HL-60 (cell line): ENCODE results near the gene MAD2L2.

Experiments
- DNase-seq, 2 experiments: peaks; one replicate each; pipeline ENCODE4 v3.0.0-alpha.2; 2010 to 2020; ENCODE audit warnings: low read depth in 1 of 2, low spot score in 1 of 2
- H3K27ac ChIP-seq: fragments of 250-450 bp; sonication (Bioruptor Pico); replicated peaks from 2 replicates; pipeline ENCODE4 v1.5.1; 2020; ENCODE audit warnings: mild to moderate bottlenecking, moderate library complexity
- H3K27me3 ChIP-seq: fragments of 250-450 bp; sonication (Bioruptor Pico); 2 replicates; pipeline ENCODE4 v1.5.1; 2021; ENCODE audit warnings: mild to moderate bottlenecking, moderate library complexity; ENCODE audit not compliant: insufficient read depth, poor library complexity, severe bottlenecking
- H3K4me3 ChIP-seq: replicated peaks from 2 replicates; pipeline ENCODE4 v1.5.1; 2011; ENCODE audit warnings: mild to moderate bottlenecking, control low read depth, low read length; ENCODE audit not compliant: insufficient read depth
- CTCF ChIP-seq: IDR thresholded peaks from one replicate; pipeline ENCODE4 v1.5.1; 2011; ENCODE audit warnings: low read length, control low read depth, inconsistent platforms; ENCODE audit not compliant: insufficient read depth
- GABPA ChIP-seq: IDR thresholded peaks from 2 replicates; pipeline ENCODE4 v1.6.1; 2012; ENCODE audit warnings: low read depth
- POLR2AphosphoS5 ChIP-seq: IDR thresholded peaks from 2 replicates; pipeline ENCODE4 v1.6.1; 2012; ENCODE audit warnings: low read depth
- REST ChIP-seq: IDR thresholded peaks from 2 replicates; pipeline ENCODE4 v1.6.1; 2012; ENCODE audit warnings: low read depth; ENCODE audit not compliant: insufficient replicate concordance
- SPI1 ChIP-seq: IDR thresholded peaks from 2 replicates; pipeline ENCODE4 v1.6.1; 2012; ENCODE audit warnings: low read depth, mild to moderate bottlenecking, borderline replicate concordance

MAD2L2 gene

GRCh38 chr1:11719313-11720032 lies 38.5 kb upstream of the MAD2L2 start:
- Histone ChIP-seq H3K27ac (peak overlapping the region; percentile 92), H3K27me3 (no peaks in the 10 kb centered on the region), H3K4me3 (peak overlapping the region; percentile 28)
- DNase-seq: peak; percentile 77 to 90
- peak; percentile 96 for TF ChIP-seq CTCF
- peak; percentile 51; the same call in 1 of the 2 replicates for TF ChIP-seq SPI1
- peak; percentile 74 for TF ChIP-seq POLR2AphosphoS5
- peak; percentile 66 for TF ChIP-seq REST
- TF ChIP-seq GABPA: no peak

- Histone ChIP-seq H3K27ac (no peak overlapping the region), H3K4me3 (no peak overlapping the region), H3K27me3 (no peaks in the 10 kb centered on the region)
- DNase-seq: no peak
- TF ChIP-seq SPI1 (no peak), POLR2AphosphoS5 (no peak), GABPA (no peak), REST (no peak)
Measured at GRCh38 chr1:11714831-11715575, 34.1 kb upstream of the MAD2L2 start.

GRCh38 chr1:11713095-11713494 lies 32.1 kb upstream of the MAD2L2 start:
- Histone ChIP-seq H3K27me3 (no peaks in the 10 kb centered on the region), H3K27ac (no peak overlapping the region), H3K4me3 (no peak overlapping the region)
- no peak for DNase-seq
- TF ChIP-seq POLR2AphosphoS5 (no peak), CTCF (no peak), GABPA (no peak)

GRCh38 chr1:11712285-11712684 lies 31.3 kb upstream of the MAD2L2 start:
- H3K27ac ChIP-seq: no peak overlapping the region
- no peak for DNase-seq
- no peak overlapping the region for H3K4me3 ChIP-seq
- no peak for TF ChIP-seq POLR2AphosphoS5
- TF ChIP-seq SPI1: no peak
- TF ChIP-seq GABPA: no peak
- H3K27me3 ChIP-seq: no peaks in the 10 kb centered on the region
